ENCODE data around the gene FAM32A.
"Not testable (repeated sequence)": the region's sequence is repeated elsewhere in the genome, so short reads cannot be mapped to it uniquely, and the experiment has no call there.

Gene FAM32A

DNA sequence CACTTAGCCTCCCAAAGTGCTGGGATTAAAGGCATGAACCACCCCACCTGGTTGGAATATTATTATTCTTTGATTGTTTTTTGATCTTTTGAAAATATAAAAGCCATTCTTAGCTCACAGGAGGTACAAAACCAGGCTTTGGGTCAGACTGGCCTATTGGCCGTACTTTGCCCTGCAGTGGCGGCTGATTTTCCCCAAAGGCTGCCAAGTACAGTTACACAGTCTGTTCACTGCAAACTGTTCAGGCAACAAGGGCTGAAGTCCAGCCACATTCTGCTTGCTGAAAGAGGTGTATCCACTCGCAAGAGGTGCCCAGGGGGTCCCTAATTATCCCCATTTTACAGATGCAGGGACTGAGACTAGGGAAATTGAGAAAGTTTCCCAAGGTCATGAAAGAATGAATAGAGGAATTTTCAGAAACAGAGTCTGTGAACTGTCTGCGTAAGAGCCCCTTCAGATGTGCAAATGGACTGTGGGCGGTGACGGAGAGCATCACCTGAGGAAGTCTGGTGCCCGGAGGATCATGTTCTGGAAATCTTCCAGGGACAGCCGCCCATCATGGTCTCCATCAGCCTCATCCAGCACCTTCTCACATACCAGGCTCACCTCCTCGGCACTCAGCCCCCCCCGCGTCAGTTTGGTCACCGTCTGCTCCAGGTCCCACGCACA, 20.9 kb upstream of the FAM32A start:
- H3K4me3 ChIP-seq (ENCODE audit: low read depth, low read length) = no peak overlapping the region

DNA sequence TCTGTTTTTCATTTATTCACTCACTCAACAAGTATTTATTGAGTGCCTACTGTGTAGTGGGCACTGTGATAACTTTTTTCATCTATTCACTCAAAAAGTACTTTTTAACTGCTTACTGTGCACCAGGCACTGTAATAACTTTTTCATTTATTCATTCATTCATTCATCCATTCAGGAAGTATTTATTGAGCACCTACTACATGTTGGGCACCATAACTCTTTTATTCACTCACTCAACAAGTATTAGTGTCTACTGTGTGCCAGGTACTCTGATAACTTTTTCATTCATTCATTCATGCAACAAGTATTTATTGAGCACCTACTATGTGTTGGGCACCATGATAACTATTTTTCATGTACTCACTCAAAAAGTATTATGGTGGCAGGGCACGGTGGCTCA, 18.8 kb upstream of the FAM32A start:
- H3K4me3 ChIP-seq (ENCODE audit: low read depth, low read length) = no peak overlapping the region

DNA sequence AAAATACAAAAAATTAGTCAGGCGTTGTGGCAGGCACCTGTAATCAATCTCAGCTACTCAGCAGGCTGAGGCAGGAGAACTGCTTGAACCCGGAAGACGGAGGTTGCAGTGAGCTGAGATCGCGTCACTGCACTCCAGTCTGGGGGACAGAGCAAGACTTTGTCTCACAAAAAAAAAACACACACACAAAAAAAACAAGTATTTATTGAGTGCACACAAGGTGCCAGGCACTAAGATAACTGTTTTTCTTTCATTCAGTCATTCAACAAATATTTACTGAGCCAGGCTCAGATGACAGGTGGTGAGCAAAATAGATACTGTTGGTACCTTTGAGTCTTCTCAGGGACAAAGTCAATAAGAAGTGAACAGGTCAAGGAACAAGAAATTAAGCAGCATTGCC, 18.2 kb upstream of the FAM32A start:
- H3K4me3 ChIP-seq (ENCODE audit: low read depth, low read length) = no peak overlapping the region

DNA sequence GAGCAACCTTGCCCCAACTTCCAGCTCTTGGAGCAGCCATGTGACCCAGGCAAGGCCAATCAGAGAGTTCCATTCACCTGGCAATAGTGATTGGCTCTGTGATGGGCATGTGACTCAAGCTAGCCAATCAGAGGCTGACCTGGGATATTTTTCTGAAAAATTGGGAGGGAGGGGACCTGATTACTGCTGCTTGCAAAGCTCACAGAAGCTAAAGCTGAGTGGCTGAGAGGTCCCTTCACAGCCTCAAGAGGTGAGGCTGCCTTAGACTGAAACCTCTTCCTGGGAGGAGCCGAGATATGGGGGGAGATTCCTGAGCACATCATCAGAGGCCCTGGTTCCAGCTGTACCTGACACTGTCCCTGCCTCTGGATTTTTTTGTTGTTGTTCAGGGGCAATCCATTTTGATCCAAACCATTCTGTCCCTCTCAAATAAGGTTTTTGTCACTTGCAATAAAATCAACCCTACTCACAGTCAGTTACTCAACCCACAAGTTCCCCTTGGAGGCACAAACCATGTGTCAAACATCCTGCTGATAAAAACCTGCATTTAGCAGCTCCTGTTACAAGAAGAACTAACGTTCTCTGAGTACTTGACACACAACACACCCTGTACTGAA, 16.6 kb upstream of the FAM32A start:
- H3K4me3 ChIP-seq (ENCODE audit: low read depth, low read length) = no peak overlapping the region

DNA sequence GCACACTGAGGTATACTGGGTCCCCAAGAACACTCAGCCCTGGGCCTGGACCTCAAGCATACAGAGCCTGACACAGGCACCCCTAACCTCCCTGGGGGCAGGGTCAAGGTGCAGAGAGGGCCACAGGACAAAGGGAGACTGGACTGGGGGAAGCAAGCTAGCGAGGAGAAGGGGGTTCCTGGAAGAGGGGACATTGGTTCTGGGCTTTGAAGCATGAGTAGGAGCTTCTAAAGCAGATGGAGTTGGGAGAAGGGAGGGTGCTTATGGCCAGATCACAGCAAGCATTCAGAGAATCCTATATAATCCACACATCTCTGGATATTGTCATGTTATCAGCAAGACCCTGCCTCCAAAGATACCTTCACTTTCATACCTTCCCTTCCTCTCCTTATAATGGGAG, 15.1 kb upstream of the FAM32A start:
- no peak overlapping the region for H3K4me3 ChIP-seq (ENCODE audit: low read depth, low read length)

DNA sequence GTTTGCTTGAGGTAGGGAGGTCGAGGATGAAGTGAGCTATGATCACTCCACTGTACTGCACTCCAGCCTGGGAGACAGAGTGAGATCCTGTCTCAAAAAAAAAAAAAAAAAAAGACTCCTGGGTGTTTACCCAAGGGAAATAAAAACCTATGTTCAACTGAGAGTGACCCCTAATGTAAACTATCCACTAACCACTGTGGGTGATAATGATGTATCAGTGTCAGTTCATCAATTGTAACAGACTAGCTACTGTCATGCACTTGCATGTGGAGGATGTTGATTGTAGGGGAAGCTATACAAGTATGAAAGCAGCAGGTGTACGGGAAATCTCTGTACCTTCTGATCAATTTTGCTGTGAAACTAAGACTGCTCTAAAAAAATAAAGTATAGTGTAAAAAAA, 9.3 kb upstream of the FAM32A start:
- H3K4me3 ChIP-seq (ENCODE audit: low read depth, low read length) = no peak overlapping the region

DNA sequence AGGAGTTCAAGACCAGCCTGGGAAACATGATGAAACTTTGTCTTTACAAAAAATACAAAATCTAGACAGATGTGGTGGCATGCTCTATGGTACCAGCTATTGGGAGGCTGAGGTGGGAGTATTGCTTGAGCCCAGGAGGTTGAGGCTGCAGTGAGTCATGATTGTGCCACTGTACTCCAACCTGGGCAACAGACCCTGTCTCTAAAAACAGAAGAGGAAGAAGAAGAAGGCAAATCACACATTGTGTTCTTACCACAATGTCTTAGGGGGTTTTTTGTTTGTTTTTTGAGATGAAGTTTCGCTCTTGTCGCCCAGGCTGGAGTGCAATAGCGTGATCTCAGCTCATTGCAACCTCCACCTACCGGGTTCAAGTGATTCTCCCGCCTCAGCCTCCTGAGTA, 6.3 kb upstream of the FAM32A start:
- H3K4me3 ChIP-seq (ENCODE audit: low read depth, low read length) = not testable (repeated sequence)

DNA sequence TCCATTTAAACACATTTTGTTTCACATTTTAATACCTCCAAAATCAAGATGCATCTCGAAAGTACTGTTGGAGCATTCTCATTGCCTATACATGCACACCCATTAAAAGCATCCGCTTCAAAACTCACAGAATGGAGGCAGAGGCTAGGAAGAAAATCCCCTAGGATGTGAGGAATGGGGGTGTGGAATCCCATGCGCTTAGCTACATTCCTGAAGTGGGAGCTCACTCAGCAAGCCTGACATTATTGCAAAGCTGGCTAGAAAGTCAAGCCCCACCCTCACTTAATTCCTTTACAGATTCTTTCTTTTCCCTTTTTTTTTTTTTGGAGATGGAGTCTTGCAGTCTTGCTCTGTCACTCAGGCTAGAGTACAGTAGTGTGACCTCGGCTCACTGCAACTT, 4.6 kb upstream of the FAM32A start:
- H3K4me3 ChIP-seq (ENCODE audit: low read depth, low read length) = no peak overlapping the region

DNA sequence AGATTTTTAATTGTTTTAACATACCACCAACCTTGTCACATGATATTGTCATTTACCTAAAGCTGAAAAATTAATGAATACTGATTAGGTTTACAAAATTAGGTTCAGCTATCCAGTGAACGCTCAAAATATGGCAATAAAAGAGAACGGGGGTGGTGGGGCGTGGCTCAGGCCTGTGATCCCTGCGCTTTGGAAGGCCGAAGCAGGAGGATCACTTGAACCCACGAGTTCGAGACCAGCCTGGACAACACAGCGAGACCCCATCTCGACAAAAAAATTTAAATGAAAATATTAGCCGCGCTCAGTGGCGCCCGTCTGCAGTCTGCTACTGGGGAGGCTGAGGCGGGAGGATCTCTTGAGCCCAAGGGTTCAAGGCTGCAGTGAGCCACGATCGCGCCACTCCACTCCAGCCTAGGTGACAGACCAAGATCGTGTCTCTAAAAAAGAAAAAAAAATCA, 516 bp upstream of the FAM32A start:
- peak overlapping the region; percentile 89 for H3K4me3 ChIP-seq (ENCODE audit: low read depth, low read length)

DNA sequence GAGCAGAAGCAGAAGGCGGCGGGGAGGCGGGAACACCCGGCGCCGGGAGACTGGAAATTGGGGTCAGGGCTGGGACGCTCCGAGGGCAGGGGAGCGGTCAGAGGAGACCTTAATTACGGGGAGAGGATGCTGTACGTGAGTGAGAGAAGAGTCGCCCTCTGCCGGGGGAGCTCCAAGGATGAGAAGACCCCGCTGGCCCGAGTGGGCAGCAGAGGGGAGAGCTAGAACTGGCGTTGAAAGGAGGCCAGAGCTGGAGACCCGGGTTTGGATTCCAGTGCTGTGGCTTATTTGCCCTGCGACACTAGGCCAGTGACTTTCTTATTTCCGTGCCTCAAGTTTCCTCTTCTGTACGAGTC, 536 bp downstream of the FAM32A start:
- H3K4me3 ChIP-seq (ENCODE audit: low read depth, low read length) = peak overlapping the region; percentile 89

DNA sequence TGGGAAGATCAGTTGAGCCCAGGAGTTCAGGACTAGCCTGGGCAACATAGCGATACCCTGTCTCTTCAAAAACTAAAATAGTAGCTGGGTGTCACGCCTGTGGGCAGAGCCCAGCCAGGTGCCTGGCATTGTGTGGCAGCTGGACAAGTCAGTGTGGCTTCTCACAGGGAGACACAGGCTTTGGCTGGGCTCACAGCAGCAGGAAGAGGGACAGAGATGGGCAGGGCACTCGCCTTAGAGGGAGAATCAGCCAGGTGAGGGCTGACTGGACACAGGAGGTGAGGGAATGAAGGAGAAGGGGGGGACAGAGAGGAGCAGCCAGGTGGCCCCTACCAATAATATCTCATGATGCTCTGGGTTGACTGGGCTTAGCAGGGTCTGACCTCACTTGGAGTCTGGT, 3.3 kb downstream of the FAM32A start:
- H3K4me3 ChIP-seq (ENCODE audit: low read depth, low read length) = no peak overlapping the region

DNA sequence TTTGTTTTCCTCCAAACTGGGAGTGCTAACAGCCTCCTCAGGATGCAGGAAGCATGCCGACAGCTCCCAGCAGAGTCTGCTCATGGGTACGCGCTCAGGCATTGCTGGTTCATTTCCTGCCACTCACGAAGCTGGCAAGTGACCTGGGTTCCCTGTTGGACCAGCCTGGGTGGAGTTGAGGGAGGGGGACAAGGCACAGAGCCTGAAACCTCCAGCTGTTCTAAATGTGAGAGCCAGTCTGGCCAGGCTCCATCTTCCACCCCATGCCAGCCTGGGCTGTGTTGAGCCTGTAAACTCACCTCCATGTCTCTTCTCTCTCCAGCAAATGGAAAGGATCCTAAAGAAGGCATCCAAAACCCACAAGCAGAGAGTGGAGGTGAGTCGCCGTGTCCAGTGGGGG, 5.0 kb downstream of the FAM32A start:
- H3K4me3 ChIP-seq (ENCODE audit: low read depth, low read length) = no peak overlapping the region

DNA sequence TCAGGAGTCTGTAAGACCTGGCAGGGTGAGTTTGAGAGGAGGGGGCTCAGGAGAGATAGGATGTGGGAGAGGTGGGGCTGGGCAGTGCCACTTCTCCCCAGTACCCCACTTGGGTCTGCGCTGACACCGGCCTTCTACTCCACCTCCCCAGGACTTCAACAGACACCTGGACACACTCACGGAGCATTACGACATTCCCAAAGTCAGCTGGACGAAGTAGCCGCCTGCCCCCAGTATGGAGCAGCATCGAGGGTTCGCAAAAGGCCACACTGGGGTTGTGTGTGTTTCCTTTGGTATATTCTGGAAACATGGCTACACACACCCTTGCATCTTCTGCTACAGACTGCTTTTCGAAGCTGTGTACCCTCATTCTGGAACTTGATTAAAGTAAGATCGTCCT, 5.5 kb downstream of the FAM32A start:
- no peak overlapping the region for H3K4me3 ChIP-seq (ENCODE audit: low read depth, low read length)

DNA sequence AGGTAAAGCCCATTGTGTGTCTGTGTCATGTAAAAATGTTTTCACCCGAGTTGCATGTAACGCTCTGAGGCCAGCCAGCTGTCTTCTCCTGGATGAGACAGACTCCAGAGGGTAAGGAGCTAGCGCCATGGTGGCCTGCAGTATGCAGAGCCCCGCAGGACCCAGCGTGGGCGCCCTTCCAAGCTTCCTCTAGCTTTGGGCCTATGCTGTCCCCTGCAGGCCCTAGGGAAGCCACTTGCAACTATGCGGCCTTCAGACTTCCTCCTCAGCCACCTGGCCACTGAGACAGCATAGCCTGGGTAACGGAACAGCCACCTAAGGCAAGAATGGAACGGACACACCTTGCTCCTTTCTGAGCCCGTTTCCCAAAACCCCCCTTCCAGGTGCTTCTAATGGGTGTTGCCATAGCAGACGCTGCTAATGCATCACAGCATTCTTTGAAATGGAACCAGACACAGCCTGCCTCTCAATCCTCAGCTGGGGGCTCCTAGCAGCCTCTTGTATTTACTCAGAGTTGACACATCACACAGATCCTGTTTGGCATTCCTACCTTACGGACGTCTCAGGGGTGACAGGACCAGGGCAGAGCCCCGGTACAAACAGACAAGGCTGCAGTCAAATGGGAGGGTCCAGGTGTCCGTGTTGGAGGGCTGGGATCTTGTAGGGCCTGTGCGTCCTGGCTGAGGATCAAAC, 6.2 kb downstream of the FAM32A start:
- no peak overlapping the region for H3K4me3 ChIP-seq (ENCODE audit: low read depth, low read length)

DNA sequence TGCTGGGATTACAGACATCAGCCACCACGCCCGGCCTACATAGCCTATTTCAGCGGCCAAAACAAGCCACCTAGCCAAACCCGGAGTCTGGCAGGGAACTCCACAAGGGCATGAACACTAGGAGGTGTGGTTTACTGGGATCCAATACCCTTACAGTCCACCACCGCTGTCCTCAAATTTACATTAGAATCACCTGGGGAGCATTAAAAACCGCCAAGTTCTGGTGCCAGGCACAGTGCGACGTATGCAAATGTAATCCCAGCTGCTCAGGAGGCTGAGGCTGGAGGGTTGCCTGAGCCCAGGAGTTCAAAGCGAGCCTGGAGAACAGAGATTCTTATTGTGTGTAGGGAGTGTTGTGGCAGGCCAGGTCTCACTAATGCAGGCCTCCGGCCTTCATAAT, 8.3 kb downstream of the FAM32A start:
- H3K4me3 ChIP-seq (ENCODE audit: low read depth, low read length) = no peak overlapping the region

DNA sequence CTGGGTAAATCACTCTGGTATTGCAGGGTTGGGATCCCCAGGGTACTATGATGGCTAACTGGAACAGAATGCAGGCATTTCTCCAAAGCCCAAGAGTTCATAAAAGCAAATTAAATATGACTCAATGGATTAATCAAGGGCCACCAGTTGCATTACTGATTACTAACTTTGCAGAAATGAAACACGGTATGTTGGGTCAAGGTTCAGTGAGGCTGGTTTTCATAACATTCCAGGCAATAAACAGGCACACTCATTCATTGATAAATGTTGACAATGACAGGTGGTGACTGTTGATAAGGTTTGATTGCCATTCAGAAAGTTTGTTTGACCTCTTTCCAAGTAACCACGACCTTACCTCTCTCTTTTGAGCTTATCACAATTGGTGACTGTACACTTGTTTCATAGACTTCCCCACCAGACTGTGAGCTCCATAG, 12.0 kb downstream of the FAM32A start:
- peak overlapping the region; percentile 78 for H3K4me3 ChIP-seq (ENCODE audit: low read depth, low read length)

DNA sequence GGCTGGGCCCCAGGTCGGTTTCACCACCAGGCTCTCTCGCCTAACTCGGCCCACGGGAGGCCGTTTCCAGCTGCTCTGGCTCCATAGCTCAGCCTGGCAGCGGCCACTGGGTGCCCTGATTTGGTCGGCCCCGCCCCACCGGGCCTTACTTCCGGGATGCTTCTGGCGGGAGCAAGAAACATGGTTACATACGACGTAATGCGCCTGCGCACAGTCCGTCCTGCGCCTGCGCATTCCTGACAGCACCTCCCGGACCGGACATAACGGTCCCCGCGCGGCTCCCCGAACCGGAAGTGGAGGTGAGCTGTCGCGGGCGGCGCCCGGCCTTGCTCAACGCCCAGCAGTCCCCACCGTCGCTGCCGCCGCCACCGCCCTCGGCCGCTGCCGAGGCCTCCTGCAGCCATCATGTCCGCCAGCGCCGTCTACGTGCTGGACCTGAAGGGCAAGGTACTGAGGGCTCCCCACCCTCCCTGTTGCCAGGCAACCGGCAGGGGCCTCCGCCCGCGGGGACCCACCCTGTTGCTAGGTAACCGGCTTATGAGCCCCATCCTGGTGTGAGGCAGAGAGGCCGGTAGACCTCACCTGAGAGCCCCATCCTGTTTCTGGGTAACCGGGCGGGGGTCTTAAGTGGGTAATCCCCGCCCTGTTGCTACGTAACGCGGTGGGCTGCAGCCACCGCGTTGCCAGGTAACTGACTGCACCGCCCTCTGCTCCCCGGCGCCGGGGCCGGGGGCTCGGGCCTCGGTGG, 12.6 kb downstream of the FAM32A start, which contains the start of gene AP1M1:
Gene AP1M1 (plus strand): TSS at position 290 of the 748 bp plus-strand sequence. CDS start 116 bp downstream, at position 406.
- H3K4me3 ChIP-seq (ENCODE audit: low read depth, low read length) = peak within 1 kb of the TSS; percentile 78

DNA sequence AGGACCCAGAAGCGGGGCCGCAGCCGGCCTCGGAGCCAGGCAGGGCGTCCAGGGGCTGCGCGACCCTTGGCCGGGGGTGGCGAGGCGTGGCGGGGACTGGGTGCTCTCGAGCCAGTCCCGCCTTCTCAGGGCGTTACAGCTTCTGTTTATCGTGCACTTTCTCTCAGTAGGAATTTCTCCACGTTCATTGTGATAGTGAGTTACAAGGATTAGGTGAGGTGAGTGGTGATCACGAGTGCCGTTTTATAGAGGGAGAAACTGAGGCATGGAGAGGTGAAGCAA, 13.1 kb downstream of the FAM32A start:
- peak overlapping the region; percentile 78 for H3K4me3 ChIP-seq (ENCODE audit: low read depth, low read length)

DNA sequence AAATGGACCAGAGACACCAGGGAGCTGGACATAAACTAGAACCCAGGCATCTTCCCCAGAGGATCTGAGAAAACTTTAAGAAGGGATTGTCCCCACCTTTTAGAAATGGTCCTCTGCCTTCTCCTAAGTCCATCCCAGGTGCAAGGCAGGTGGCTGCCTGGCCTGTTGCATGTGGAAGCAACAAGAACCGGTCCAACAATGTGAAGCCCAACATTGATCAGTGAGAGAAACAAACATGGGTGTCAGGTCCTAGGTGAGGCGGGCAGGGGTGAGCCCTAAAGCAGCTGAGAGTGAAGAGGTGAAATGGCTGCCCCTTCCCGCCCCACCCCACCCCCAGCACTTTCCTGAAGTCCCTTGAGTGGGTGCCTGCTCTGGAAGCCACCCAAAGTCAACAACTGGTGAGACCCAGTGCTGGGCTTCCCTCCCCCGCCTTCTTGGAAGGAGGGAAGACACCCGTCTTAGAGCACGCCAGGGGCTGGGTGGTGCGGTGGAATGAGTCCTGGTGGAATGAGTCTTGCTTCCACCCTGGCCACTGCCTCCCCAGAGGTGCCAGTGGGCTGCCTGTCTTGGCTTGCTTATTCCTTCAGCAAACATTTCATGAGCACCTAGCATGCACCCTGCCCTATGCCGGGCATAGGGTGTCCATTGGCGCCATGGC, 14.2 kb downstream of the FAM32A start:
- H3K4me3 ChIP-seq (ENCODE audit: low read depth, low read length) = no peak overlapping the region

DNA sequence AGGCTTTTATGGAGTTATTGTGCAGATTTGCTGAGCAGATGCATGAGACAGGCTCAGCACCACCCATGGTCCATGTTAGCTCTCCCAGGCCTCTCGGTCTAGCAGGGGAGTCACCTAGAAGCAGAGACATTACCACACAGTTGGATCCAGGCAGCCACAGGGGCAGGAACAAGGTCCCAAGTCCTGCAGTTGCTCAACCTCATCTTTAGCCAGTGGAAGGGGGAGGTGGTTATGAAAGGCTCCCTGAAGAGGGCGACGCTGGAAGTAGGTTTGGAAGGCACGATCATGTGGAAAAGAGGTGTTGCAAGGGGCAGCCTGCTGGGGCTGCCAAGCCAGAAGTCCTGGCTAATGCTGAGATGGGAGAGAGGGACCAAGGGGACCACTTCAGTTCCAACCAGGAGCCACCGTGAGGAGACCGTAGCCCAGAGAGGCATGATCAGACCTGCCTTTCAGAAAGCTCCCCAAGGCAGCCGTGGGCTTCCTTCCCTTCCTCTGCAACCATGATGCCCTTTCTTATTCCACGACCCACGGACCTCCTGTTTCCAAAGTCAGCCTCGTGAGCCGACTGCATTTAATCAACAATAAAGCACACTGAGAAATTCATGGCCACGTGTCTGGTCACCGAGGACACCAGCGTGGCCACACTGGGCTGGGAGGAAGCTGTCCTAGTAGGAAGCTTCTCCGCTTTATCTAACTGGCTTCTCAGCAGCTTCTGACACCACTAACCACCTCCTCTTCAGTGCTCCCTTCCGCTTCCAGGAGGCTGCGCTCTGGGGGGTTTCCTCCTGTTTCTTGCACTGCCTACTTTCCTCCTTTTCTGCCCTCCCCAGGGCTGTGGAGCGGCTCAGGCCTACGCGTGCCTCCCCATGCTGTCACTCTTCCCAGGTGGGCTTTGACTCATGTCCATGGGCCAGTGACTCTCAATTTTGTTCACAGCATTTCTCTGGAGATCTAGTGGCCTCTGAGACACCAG, 15.1 kb downstream of the FAM32A start:
- H3K4me3 ChIP-seq (ENCODE audit: low read depth, low read length) = no peak overlapping the region

Data from iPS-11a (cell line).